Measurements from ENCODE around the gene CERS6.

Gene CERS6

DNA sequence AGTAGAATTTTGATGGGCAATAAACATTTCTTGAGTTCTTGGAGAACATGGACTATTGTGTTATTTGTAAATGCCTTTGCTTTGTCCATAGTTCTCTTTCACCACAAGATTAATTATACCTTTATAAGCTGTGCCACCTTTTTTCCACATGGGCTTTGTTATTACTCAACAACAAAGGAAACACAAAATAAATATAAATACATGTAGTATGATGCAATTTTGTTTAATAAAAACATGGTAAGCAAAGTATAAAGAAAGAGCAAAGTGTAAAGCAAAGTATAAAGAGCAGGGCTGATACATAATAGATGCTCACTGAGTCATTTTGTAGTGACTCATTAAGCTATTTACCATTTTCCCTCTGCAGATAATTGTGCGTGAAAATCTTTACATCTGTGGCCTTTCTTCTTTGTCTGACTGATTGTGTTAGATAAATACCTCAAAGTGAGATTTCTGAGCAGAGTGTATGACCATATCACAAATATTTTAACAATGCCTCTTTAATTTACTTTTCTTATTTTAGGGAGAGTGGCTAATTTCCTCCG lies 80.9 kb downstream of the CERS6 start:
- DNase-seq, result no peak

DNA sequence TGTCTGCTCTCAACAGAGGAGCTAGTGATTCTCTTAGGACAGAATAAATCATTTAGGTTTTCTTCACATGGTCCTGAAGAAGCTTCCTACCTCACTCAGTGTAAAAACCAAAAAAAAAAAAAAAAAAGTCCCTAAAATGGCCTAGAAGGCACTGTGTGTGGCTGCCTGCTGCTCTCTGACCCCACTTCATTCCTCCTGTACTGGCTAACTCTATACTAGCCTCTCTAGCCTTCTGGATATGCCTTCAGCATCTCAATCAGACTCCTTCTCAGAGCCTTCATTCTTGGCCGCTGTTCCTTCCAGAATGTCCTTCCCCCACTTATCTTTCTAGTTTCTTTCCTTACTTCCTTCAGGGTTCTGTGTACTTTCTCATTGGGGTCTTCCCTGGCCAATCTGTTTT lies 82.1 kb downstream of the CERS6 start:
- no peak for DNase-seq

DNA sequence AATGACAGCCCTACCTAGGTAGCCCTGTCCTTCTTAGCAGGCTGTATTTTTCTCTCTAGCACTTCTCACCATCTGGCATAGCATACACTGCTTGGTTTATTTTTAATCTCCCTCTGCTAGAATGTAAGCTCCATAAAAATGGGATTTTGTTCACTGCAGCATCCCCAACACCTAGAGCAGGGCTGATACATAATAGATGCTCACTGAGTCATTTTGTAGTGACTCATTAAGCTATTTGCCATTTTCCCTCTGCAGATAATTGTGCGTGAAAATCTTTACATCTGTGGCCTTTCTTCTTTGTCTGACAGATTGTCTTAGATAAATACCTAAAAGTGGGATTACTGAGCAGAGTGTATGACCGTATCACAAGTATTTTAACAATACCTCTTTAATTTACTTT lies 82.5 kb downstream of the CERS6 start:
- no peak for DNase-seq

DNA sequence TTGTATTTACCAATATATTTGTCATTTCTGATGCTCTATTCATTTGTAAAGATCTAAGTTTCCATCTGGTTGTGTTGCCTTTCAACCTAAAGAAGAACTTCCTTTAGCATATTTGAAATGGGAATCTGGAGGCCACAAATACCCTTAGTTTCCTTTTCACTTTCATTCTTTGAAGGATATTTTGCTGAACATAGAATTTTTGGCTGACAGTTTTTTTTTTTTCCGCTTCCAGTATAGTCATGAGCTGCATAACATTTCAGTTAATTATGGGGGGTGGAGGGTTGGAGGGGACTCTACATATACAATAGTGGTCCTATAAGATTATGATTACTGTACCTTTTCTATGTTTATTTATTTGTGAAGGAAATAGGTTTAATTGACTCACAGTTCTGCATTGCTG lies 83.9 kb downstream of the CERS6 start:
- DNase-seq, result no peak

DNA sequence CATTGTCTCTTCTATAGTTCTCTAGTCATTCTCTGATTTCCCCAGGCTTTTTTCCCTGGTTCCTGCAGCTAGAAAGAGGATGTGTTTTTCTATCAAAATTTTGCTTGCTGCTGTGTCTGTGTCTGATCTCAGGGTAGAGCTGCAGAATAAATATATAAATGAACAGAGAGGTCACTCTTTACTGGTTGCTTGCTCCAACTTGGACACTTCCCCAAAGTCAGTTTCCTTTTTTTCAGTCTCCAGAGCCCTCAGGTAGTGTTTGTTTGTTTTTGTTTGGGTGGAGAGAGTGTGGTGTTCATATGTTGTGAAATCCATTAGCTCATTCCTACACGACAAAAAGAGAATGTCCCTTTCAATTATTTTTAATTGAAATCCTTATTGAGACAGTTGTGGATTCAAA lies 85.8 kb downstream of the CERS6 start:
- DNase-seq, result no peak

DNA sequence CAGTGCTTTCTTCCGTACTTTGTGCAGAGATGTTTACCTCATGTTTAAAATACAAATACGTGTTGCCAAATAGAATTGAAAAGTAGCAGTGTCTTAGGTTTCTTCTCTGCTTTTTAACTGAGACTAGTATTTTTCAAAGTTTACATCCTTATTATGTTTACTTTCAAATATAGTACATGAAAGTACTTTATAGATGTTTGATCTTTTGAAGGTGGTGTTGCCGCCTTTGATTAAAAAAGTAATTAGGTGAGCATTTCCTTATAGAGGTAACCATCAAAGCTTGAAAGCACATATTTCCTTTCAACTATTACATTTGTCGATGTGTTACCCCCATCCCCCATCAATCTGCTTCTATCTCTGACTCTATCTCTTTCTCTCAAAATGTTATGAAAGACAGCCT lies 87.0 kb downstream of the CERS6 start:
- DNase-seq, result no peak

DNA sequence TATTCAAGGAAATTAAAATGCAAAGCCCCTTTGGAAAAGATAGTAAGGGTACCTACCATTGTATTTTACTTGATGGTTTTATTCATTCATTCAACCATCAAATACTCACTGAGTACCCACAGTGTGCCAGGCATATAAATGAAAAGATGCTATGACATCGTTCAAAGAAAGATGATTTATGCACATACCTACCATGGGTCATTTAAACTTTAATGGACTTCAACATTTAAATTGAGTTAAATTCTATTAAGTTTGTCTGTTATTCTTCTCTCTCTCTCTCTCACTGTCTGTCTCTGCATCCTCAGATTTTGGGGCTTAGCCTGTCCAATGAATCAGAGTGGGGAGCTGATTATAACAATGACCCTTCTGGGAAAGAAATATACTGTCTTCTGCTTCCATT lies 87.9 kb downstream of the CERS6 start:
- DNase-seq, result no peak

DNA sequence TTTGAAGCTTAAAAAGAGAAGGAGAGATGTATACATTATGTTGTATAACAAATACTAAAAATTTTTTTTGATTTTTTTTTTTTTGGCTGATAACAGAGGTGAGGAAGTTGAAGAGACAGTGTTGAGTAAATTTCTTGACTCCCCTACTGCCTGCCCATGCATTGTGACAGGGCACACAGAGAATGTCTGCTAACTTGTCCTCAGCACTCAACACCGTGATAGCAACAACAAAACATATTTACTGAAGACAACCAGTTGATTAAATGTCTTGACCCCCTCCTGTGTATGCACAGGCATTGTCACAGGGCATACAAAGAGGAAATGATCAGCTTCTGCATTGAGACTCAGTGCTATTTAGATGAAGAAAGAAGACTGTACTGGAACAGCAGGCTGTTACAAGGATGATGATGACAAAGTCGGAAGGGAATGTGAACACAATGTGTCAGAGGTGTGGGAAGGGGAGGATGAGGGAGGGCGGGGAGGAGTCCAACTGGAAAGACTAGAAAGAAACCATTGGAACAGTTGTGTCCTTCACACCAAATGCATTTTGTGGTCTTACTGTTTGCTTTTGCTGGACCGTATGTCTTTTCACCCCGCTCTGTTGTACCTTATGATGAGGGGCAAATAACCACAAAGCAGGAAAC lies 89.5 kb downstream of the CERS6 start:
- DNase-seq, result no peak

DNA sequence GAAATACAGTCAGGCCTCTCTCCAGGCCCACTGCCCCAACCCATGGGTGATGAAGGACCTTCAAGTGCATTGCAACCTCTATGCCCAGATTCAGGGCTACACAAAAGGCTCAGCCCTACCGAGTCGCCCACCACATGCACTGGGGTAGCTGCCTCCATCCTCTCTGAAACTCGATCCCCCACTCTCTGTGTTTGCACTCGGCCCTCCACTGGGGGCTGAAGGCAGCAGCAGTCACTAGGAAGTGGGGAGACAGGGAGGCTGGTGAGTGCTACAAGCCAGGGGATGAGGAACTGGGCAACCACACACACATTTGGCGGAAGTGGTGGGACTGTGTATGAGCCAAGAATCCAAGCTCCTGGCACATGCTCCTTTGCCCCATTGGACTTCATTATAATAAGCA lies 94.6 kb downstream of the CERS6 start:
- DNase-seq, result no peak

DNA sequence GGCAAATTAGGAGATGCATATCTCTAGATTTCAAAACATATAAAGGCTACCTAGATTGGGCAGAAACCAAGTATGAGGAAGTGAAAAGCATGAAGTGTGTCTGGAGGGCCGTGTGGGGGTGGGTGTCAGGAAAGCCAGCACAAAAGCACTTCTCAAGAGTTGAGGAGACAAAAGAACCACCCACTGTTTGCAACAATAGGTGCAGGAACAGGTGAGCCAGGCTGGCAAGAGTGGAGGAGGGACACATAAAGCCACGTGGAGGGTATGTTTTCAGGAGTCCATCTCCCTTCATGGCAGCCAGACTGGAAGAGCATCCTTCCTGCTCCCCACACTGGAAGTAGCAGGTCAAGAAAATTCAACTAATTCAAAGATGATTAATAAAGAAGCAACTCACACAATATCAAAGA lies 96.4 kb downstream of the CERS6 start:
- DNase-seq, result no peak

DNA sequence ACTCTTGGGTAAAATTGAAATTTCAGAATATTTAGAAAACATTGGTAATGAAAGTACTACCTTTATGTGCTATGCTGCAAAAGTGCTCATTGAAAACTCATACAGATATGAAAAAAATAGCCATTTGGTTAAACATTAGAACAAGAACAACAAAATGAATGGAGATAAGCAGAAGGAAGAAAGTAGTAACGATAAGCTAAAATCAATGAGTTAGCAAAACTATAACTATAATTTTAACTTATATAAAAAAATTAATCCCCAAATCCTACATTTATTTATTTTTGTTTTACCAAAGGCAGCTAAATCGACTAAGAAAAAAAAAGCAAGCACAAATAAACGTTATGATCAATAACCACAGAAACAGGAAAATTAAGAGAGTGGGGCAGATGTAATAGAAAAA lies 99.2 kb downstream of the CERS6 start:
- DNase-seq, result no peak

DNA sequence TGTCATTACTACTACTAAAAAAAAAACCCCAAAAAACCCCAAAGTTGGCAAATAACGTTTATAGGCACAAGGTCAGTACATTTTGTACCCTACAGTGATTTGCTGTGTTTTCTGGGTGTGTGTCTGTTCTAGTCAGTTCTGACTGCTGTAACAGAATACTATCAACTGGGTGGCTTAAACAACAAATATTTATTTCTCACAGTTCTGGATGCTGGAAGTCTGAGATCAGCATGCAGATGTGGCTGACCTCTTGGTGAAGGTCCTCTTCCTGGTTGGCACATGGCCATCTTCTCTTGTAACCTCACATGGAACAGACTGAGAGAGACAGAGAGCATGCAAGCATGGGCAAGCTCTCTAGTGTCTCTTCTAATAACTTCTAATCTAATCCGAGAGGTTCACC lies 103.1 kb downstream of the CERS6 start:
- DNase-seq, result no peak

DNA sequence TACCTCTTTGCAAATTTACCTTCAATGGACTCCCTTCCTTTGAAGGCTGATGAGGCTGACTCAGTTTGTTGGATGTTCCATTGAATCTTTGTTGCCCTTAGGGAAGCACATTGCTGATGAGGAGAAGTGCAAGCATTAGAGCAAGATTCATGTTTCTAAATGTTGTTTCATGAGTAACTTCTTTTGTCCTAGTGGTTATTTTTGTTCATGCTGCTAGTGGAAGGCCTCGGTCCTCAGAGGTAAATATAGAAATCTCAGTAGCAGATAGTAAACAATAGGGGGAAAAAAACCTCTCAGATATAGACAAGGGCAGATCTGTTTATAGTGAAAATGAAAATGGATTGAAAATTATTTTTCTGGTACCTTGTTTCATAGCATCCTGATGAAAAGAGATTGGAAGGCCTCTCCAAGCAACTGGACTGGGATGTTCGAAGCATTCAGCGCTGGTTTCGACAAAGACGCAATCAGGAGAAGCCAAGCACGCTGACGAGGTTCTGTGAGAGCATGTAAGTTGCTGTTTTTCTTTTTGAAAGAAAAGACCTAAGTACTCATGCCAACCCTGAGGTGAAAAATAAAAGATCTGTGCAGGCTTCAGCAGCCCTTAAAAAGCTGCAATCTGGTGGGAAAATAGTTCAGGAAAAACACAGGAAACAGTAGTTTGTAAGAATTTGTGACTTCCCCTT lies 104.9 kb downstream of the CERS6 start:
- no peak for DNase-seq

DNA sequence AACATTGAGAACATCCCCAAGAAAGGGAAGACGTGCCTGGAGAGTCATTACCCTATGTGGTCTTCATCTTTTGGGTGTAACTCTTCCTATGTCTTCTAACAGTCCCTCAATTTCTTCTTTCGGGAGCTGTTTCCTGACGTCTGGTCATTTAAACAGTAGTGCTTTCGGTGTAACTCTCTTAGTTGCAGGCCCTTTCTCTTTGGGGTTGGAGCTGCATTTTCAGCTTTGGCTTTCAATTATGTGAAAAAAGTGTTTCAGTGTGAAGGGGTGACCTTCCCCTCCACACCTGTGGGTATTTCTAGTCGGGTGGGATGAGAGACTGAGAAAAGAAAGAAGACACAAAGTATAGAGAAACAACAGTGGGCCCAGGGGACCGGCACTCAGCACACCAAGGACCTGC lies 105.9 kb downstream of the CERS6 start:
- no peak for DNase-seq

DNA sequence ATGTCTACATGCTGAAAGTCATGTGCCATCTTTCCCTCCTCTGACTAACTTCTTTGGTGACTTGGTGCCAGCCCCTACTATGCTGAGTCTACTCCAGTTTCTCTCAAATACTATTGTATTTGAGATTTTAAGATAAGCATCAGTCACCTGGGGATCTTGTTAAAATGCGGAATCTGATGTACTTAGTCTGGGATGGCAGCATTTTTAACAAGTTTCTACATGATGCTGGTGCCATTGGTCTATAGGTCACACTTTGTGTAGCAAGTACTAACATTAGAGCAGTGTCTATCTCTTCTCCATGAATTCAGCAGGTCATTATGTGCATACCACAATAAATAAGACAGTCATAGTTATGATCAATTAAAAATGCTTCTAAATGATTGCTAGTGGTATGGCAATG lies 106.9 kb downstream of the CERS6 start:
- DNase-seq, result no peak

DNA sequence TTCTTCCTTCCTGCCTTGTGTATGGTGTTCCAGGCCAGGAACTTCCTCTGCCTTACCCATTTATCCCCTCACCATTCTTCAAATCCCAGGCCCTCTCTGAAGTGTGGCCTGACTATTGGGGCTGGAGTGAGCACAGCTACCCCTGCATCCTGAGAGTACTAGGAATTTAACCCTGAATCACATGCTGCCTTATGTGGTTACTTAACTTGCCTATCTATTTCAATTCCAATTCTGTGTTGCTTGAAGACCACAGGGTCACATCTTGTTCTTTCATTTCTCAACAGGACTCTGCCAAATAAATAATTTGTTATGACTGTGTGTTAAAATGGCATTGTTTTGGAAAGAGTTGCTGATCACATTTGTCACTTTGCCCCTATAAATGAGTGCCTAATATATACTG lies 108.6 kb downstream of the CERS6 start:
- DNase-seq, result no peak

DNA sequence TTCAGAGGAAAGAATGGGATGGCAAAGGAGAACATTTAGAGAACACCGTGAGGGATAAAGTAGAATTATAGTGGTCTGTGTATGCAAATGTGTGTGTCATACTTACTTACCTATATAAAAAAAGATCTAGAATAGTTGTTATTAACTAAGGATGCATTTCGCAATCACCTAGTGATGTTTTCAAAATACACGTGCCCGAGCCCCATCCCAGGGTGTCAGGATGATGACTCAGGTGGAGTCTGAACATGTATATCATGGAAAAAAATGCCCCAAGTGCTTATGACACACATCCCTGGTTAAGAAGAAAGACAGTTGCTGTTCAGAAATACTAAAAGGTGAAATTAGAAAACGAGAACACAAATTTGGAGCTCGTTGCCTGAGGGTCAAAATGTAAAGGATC lies 109.0 kb downstream of the CERS6 start:
- DNase-seq, result no peak

DNA sequence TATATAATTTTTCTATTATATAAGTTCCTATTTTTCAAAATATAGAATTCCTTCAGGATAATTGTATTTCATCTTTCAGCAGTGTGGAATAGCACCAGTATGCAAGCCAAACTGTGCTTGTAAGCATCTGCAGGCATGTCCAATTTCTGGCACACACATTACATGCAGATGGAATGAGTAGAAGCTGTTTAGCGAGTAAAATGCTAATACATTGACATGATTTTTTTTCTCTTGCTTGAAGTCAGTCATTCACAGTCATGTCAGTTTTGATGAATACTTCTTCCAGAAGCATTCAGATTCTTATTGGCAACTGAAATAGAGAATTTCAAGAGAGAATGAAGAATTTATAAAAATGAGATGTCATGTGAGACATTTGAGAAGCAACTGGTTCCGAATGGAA lies 109.4 kb downstream of the CERS6 start:
- DNase-seq, result no peak

DNA sequence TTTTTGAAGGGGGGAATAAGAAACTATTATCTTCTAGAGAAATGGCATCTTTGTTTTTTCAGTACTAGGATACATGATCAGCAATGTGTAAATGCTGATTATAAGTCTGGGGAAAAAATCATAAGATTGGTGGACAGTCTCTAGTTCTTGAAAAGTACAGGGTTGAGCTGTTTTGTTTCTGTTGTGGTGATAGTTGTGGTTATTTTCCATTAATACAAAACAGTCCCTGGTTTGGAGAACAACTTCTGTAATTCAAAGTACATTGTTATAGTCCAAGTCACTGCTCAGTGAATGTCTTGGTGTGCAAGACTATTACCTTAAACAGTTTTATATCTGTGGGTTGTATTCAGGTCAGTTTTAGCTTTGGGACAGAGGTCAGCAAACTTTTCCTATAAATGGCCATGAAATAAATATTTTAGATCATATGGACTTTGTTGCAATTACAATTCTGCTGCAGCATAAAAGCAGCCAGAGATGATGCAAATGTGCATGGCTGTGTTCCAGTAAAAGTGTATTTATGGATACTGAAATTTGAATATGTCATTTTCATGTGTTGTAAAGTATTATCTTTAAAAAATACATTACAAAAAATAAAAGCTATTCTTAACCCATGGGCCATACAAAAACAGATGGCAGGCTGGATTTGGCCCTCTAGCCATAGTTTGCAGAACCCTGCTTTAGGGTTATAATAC lies 111.0 kb downstream of the CERS6 start:
- DNase-seq, result no peak

DNA sequence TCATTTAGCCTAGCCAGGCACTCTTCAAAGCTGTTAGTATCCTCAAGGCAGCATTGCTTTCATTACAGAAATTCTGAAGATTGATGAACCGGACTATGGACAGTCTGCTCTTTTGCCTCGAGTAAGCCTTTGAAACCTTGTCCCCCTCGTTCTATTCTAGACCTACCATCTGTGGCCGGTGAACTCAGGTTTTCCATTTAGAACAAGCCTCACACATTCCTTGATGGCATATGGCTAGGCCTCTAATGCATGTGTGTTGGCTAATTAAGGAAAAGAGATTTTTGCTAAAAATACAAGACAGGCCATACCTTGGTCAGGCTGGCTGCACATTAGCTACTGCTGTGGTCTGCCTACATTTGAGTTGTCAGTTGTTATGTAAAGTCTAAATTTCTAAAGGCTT lies 111.8 kb downstream of the CERS6 start:
- no peak for DNase-seq

DNA sequence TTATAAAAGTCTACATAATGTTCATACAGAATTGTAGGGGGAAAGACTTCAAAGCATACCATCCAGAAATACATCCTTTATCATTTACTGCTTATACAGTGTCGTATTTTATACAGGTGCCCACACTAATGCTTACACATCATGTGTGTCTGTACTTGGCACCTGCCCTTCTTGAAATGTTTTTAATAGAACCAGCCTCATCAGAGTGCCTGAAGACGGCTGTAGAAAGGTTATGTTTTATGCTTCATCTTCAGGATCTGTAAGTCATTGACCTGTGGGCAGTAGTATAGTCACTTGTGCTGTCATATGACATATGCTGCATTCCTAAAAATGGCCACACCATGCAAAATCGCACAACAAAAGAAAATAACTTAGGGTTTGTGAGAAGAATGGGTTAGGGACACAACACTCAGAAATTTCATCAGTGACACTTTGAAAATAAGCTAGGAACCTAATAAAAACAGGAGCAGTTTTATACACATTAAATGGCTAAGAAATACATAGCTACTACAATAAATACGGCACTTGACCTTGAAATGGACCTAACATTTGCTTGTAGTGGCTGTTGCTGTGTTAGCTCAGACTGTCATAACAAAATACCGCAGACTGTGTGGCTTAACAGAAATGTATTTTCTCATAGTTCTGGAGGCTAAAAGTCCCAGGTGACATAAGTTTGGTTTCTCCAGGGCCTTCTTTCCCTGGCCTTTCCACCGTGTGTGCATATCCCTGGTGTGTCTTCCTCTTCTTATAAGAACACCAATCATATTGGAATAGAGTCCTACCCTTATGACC lies 112.6 kb downstream of the CERS6 start:
- no peak for DNase-seq

DNA sequence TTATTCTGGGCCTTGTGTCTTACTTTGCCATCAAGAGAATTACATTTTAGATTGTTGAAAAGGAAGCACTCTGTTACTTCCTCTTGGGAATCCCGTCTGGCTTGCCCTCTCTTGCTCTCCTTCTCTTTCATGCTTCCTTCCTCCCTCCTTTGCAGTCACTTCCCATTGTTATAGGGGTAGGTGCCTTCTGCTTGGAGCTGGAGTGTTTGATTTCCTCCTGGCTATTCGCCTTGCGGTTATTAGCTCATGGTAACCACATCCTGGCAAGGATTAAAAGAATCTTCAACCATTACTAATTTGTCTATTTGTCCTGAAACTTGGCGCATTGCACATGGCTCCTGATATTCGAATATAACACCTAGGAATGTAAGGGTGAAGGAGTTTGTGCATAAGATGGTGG lies 115.0 kb downstream of the CERS6 start:
- no peak for DNase-seq

DNA sequence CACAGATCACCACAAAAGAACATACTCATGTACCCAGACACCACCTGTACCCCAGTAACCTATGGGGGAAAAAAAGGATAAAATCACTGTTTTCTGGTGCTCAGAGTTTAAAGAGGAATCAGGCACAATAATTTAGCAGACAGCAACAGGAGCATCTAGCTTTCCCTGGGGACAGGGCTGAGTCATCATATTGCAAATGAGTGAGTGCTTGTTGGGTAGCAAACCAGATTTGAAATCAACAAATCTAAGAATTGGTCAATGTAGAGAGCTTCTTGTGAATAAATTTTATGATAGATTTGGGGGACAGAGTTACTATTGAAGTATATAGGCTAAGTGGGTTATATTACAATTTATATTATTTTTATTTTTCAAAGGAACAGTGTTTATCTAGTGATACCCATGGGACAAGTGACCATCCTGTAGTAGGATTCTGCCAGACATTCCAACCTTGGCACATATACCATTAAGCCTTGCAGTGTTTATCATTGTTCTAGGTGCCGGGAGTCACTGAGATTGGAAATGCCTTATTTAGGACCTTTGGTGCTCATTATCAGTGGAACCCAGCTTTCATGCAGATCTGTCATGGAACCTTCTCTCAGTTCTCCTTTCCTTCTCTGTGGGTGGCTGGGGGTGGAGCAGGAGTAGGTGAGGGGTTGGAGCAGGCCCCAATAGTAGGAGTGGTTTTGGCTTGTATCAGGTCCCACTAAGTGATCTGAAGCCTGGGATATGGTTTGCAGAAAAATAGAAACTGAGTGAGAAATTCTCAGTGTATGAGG lies 117.2 kb downstream of the CERS6 start:
- no peak for DNase-seq
